IPS-20b (cell line): ENCODE measurements around the gene SYNE1.

Source experiments
- H3K27ac ChIP-seq: one replicate; pipeline ENCODE4 v1.5.1; 2013; ENCODE audit warnings: low read length
- H3K27me3 ChIP-seq: 2 replicates; pipeline ENCODE4 v1.6.1; 2013; ENCODE audit warnings: mild to moderate bottlenecking, low read length, inconsistent platforms; ENCODE audit not compliant: insufficient read depth
- H3K36me3 ChIP-seq: 2 replicates; pipeline ENCODE4 v1.6.1; 2013; ENCODE audit warnings: low read depth, mild to moderate bottlenecking, inconsistent platforms, low read length, moderate library complexity; ENCODE audit not compliant: insufficient read depth
- H3K4me1 ChIP-seq: 2 replicates; pipeline ENCODE4 v1.6.1; 2013; ENCODE audit warnings: mild to moderate bottlenecking, control low read depth, inconsistent platforms, low read length, moderate library complexity; ENCODE audit not compliant: insufficient read depth
- H3K4me3 ChIP-seq: 2 replicates; pipeline ENCODE4 v1.5.1; 2013; ENCODE audit warnings: mild to moderate bottlenecking, low read length, inconsistent platforms
- H3K9ac ChIP-seq: 2 replicates; pipeline ENCODE4 v1.6.1; 2013; ENCODE audit warnings: low read depth, mild to moderate bottlenecking, inconsistent platforms, low read length, moderate library complexity
- H3K9me3 ChIP-seq: 2 replicates; pipeline ENCODE4 v1.6.1; 2013; ENCODE audit warnings: mild to moderate bottlenecking, low read depth, low read length, inconsistent platforms; ENCODE audit not compliant: insufficient read depth

Gene SYNE1

DNA sequence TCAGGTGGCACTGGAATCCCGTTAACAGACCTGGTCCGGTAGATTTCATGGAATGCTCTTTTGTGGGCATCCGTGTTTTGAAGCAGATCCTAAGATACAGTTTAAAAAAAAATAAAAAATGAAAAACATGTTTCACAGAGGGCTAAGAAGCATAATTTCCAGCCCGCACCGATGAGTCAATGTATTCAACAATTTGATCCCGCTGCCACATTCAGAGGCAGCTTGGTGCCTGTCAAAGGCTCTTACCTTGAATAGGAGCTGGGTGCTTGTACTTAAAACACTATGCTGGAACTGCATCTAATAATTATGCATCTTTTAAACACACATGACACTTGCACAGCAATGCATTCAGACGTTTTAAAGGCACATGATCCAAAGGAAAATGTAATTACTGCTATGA lies 164.8 kb downstream of the SYNE1 start:
- Histone ChIP-seq H3K27ac (no peak overlapping the region), H3K9ac (no peak overlapping the region), H3K36me3 (no peaks in the 10 kb centered on the region), H3K4me3 (no peak overlapping the region), H3K9me3 (no peaks in the 10 kb centered on the region), H3K4me1 (no peaks in the 10 kb centered on the region), H3K27me3 (no peaks in the 10 kb centered on the region)

DNA sequence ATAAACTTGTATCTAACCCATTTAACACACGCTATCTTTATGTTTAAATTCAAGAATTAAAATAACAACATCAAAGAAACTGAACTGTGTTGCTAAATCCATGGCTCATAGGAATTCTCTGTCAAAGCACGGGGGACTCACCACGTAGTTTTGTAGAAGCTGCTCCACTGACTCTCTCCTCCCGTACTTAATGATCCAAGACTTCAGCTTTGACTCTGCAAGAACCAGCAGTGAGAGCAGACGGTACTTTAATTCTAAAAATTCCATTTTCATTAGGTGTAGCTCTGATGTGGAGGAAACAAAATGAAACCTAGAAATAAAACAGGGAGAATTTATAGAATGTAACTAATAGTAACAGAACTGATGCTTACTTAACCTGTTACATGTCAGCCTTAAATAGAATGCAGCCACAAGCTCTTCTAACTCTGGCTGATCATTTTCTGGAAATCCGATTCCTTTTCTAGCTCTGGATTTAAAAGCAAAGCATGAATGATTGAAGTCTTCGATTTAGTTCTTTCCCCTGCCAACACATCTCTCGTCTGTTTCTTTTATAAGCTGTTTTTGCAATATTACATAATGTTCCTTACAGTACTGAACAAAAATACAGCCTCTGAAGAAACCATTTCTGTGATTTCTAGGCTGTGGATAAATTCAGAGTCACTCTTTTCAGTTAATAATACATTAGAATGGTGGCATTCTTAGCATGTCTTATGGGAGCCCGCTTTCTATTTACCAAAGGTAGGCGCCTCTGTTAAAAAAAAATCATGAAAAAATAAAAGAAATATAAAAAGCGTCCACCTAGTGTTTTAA lies 165.5 kb downstream of the SYNE1 start:
- no peaks in the 10 kb centered on the region for H3K27me3 ChIP-seq
- H3K36me3 ChIP-seq: no peaks in the 10 kb centered on the region
- H3K4me3 ChIP-seq: no peak overlapping the region
- no peaks in the 10 kb centered on the region for H3K9me3 ChIP-seq
- no peak overlapping the region for H3K9ac ChIP-seq
- H3K4me1 ChIP-seq: no peaks in the 10 kb centered on the region
- no peak overlapping the region for H3K27ac ChIP-seq

DNA sequence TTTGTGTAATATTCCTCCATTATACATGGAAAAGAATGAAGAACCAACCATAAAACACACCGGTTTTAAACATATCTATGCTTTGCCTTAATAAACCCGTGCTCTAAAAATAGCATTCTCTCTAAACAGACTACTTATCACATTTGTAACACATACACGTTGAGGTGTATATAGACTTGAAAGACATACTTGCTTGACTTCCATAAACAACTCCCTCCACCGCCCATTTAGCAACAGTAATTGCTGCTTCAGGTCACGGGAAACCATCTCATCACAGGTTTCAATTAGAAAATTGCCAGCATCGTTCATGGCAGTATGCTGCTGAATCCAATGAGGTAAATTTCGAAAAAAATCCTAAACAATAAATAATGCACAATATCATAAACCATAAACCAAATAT lies 174.0 kb downstream of the SYNE1 start:
- no peaks in the 10 kb centered on the region for H3K9me3 ChIP-seq
- no peak overlapping the region for H3K27ac ChIP-seq
- no peak overlapping the region for H3K9ac ChIP-seq
- H3K4me1 ChIP-seq: no peaks in the 10 kb centered on the region
- no peak overlapping the region for H3K4me3 ChIP-seq
- no peaks in the 10 kb centered on the region for H3K36me3 ChIP-seq
- no peaks in the 10 kb centered on the region for H3K27me3 ChIP-seq

DNA sequence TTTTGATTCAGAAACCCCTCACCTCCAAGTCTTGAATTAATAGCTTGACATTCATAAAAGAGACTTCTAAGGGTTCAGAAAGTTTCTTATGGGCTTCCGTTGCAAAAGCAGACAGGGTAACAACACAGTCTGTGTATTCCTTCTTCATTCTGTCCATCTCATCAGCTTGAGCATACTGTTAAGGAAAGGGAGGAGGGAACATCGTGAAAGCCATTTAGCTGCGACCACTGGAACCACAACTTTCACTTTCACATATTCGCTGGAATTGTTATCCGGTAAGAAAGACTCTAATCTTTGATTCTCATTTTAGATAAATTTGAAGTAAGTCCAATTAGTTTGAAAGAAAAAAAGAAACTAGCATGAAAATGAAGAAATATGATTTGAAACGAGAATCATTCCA lies 174.4 kb downstream of the SYNE1 start:
- H3K27ac ChIP-seq: no peak overlapping the region
- no peak overlapping the region for H3K9ac ChIP-seq
- H3K9me3 ChIP-seq: no peaks in the 10 kb centered on the region
- H3K36me3 ChIP-seq: no peaks in the 10 kb centered on the region
- no peaks in the 10 kb centered on the region for H3K4me1 ChIP-seq
- no peak overlapping the region for H3K4me3 ChIP-seq
- no peaks in the 10 kb centered on the region for H3K27me3 ChIP-seq

DNA sequence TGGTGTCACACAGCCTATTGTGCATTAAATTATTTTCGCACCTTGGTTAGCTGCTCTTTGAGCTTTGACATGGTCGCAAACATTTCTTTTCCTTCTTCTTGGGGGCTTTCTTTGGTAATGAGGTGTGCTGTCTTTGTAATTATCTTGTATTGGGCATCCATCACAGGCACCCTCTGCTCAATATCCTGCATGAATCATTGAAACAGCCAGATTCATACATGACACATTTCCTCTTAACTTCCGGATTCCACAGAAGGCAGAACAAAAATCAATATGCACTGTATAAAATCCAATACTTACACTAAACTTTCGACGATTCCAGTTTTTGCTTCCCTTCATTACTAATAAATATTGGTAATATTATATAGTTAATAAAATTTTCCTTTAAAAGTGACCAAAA lies 175.6 kb downstream of the SYNE1 start:
- Histone ChIP-seq H3K27me3 (no peaks in the 10 kb centered on the region), H3K4me3 (no peak overlapping the region)

DNA sequence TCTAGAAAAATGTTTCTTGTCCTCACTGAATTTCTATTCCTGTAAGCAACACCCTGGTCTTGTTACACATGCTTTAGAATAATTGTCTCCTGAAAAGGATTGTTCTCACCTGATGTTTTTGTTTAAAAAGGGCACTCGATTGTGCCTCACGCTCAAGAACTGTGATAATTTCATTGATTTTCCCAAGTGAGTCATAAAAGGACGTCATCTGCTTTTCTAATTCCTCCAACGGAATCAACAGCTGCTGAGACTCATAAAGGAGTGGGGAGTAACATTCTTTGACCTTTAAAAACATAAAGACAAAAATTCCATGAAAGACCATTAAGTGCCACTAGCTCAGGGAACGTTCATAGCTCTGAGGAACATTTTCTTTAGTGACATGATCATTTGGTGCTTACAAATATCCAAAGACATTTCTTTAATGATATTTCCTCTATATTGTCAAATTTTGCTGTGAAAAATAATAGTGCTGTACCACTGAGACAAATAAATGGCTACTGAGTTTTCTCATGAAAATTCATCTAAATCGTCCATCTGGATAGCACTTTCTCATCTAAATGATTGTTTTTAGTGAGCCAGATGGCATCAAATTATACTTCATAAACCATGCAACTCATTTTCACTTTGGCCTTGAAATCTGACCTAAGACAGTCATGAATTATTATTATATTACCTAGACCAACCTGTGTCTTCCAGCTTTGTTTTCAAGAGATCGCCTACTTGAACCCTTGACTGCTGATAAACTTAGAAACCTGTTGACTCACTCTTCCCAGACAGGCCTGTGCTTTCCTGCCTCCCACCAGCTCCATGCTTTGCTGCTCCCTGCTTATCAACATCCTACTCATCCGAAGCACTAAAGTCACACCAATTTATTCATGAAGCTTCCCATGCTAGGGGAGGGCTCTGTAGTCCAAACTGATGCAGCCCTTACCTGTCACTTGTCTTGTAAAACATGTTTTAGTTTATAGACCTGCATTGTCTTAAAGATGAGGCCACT lies 178.2 kb downstream of the SYNE1 start:
- Histone ChIP-seq H3K27me3 (no peaks in the 10 kb centered on the region), H3K4me3 (no peak overlapping the region), H3K27ac (no peak overlapping the region), H3K36me3 (no peaks in the 10 kb centered on the region), H3K9ac (no peak overlapping the region), H3K9me3 (no peaks in the 10 kb centered on the region), H3K4me1 (no peaks in the 10 kb centered on the region)

More for the DNA sequence above, 175.6 kb downstream of the SYNE1 start:
- Histone ChIP-seq H3K4me1 (no peaks in the 10 kb centered on the region), H3K9ac (no peak overlapping the region), H3K36me3 (no peaks in the 10 kb centered on the region), H3K9me3 (no peaks in the 10 kb centered on the region), H3K27ac (no peak overlapping the region)

DNA sequence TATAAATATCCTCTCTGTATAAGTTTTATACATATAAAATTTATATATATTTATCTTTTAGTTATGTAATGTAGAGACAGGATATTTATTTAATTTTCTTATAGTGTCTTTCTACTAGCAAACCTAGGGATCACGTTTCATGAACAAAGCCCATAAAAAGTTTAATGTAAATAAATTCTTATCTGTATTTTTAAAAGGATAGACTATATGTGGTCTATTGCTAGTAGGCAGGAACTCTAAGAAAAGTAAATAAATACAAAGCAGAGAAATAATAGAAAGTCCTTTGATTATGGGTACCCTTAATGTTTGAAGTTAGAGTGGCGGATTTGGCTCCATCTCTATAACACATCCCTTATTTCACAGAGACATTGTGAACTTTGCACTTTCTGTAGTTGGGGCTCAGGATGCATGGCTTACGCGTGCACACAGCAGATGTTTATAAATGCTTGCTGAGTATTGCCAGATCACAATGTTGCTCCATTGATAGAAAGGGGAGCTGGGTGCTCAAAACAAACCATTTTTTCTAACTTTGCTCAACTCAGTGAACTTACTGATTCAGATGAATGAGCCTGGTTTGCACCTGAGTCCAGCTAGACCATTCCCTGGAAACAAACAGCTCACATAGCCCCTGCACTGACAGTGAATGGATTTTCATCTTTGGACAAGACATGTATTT lies 179.1 kb downstream of the SYNE1 start:
- Histone ChIP-seq H3K36me3 (no peaks in the 10 kb centered on the region), H3K4me1 (no peaks in the 10 kb centered on the region; the same call in 1 of the 2 replicates), H3K4me3 (no peak overlapping the region), H3K9ac (no peak overlapping the region), H3K27ac (no peak overlapping the region), H3K27me3 (no peaks in the 10 kb centered on the region), H3K9me3 (no peaks in the 10 kb centered on the region)

DNA sequence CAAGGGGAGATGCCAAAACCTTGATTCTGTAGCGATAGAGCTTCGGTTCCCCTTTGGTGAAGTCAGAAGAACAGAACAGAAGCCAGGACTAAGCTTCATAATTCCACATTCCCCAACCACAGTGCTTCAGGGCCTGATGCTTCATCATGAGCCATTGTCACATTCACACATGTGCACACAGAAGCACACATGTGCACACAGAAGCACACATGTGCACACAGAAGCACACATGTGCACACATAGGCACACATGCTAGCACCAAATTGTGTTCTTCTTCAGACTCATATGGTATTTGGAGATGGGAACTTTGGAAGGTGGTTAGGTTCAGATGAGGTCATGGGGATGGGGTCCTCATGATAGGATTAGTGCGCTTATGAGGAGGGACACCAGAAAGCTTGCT lies 183.2 kb downstream of the SYNE1 start:
- no peaks in the 10 kb centered on the region for H3K27me3 ChIP-seq
- no peak overlapping the region for H3K9ac ChIP-seq
- no peaks in the 10 kb centered on the region; the same call in 1 of the 2 replicates for H3K4me1 ChIP-seq
- no peaks in the 10 kb centered on the region for H3K9me3 ChIP-seq
- no peak overlapping the region for H3K27ac ChIP-seq
- H3K4me3 ChIP-seq: no peak overlapping the region
- H3K36me3 ChIP-seq: no peaks in the 10 kb centered on the region

DNA sequence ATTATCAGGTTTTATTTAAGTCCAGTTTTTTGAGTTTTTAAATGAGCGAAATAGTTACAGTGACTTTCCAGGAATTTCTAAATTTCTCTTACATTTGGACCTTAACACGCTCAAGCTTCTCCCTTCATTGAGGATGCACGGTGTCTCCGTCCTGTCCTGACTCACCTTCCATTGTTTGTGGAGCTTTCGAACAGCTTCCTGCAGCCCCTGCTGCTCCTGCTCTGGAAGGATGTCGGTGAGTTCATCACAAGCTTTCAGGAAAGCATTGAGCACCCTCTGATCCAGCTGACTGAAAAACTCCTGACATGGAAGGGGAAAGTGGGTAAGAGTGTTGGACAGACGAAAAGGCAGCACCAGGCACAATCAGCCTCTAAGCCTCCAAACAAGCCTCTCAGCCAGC lies 183.7 kb downstream of the SYNE1 start:
- H3K9ac ChIP-seq: no peak overlapping the region
- H3K36me3 ChIP-seq: no peaks in the 10 kb centered on the region
- no peaks in the 10 kb centered on the region for H3K9me3 ChIP-seq
- H3K4me3 ChIP-seq: no peak overlapping the region
- no peaks in the 10 kb centered on the region for H3K27me3 ChIP-seq
- no peak overlapping the region for H3K27ac ChIP-seq
- H3K4me1 ChIP-seq: no peaks in the 10 kb centered on the region; the same call in 1 of the 2 replicates

DNA sequence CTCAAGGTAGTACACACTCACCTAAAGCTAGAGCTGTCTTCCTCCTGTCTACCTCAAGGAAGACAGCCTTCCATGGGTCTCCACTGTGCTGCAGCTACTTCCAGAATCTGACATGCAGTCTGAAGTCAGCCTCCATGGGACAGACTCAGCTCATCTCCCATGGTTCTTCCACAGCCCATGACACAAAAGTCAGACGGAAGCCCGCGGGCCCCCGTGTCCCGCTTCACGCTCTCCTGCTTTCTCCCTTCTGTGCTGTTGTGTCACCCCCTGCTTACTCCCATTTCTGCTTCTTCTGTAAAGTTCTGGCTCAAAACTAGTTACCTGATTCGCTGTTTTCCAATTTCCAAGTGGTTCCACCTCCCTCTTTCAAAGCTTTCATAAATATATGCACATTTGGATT lies 184.5 kb downstream of the SYNE1 start:
- no peak overlapping the region for H3K4me3 ChIP-seq
- no peaks in the 10 kb centered on the region for H3K9me3 ChIP-seq
- no peak overlapping the region for H3K27ac ChIP-seq
- no peaks in the 10 kb centered on the region for H3K36me3 ChIP-seq
- H3K4me1 ChIP-seq: no peaks in the 10 kb centered on the region; the same call in 1 of the 2 replicates
- H3K27me3 ChIP-seq: no peaks in the 10 kb centered on the region
- no peak overlapping the region for H3K9ac ChIP-seq

DNA sequence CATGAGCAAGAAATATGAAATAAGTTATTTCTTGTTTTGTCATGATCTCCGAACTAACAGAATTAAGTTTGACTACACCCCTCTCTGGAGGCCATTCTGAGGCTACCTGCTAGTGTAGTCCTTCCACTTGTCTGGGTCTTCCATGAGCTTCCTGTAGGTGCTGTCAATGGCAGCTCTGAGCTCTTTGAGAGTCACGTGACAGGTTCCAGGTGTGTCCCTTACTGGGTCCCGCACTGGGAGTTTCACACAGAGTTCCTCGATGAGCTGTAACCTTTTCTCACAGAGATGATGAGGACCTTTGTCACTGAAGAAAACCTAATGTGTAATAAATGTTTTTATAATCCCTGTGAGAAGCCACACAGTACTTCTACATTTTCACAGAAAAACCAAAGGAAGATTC lies 186.6 kb downstream of the SYNE1 start:
- Histone ChIP-seq H3K27me3 (no peaks in the 10 kb centered on the region), H3K27ac (no peak overlapping the region), H3K4me3 (no peak overlapping the region), H3K36me3 (no peaks in the 10 kb centered on the region), H3K4me1 (no peaks in the 10 kb centered on the region; the same call in 1 of the 2 replicates), H3K9me3 (no peaks in the 10 kb centered on the region), H3K9ac (no peak overlapping the region)
